GM21447 (cell line): ENCODE measurements around the gene ADAM11.

Source experiments
- ATAC-seq: cut with Tn5 transposase; IDR thresholded peaks from one replicate; pipeline ENCODE4 v1.9.1; 2021; ENCODE audit not compliant: unreplicated experiment

ADAM11 gene

GRCh38 chr17:44775136-44775837, 16.5 kb downstream of the ADAM11 start:
- peak; percentile 88 for ATAC-seq

GRCh38 chr17:44775838-44776621, 17.2 kb downstream of the ADAM11 start:
- peak; percentile 1 for ATAC-seq

- no peak for ATAC-seq
Observed at GRCh38 chr17:44776628-44777393, 18.0 kb downstream of the ADAM11 start.

GRCh38 chr17:44777394-44778348, 18.9 kb downstream of the ADAM11 start:
- no peak for ATAC-seq

- no peak for ATAC-seq
Observed at GRCh38 chr17:44778656-44779210, 19.9 kb downstream of the ADAM11 start.

GRCh38 chr17:44779211-44780025, 20.6 kb downstream of the ADAM11 start:
- no peak for ATAC-seq

GRCh38 chr17:44780161-44780560, 21.4 kb downstream of the ADAM11 start:
- no peak for ATAC-seq

GRCh38 chr17:44780845-44781480, 22.2 kb downstream of the ADAM11 start:
- no peak for ATAC-seq

GRCh38 chr17:44781551-44782325, 22.9 kb downstream of the ADAM11 start:
- no peak for ATAC-seq

- no peak for ATAC-seq
Observed at GRCh38 chr17:44782326-44782850, 23.6 kb downstream of the ADAM11 start.

GRCh38 chr17:44785921-44786320, 27.1 kb downstream of the ADAM11 start:
- no peak for ATAC-seq

GRCh38 chr17:44786551-44787081, 27.8 kb downstream of the ADAM11 start:
- ATAC-seq, result no peak

GRCh38 chr17:44787271-44787940, 28.6 kb downstream of the ADAM11 start:
- ATAC-seq, result no peak

- no peak for ATAC-seq
Observed at GRCh38 chr17:44788139-44788538, 29.4 kb downstream of the ADAM11 start.

GRCh38 chr17:44792276-44792675, 33.5 kb downstream of the ADAM11 start:
- ATAC-seq, result no peak

- ATAC-seq, result no peak
Observed at GRCh38 chr17:44793885-44794842, 35.4 kb downstream of the ADAM11 start.
